ENCODE data around the gene KCNAB3. TPM values are rescaled to one million over a fixed set of nuclear protein-coding genes. Genes with fewer than 3 reads are reported as not detected.

The KCNAB3 gene
- total and polyA plus RNA-seq, 4 donors: 0.23 to 0.67 (median 0.42) TPM

- Histone ChIP-seq H3K4me1 (ENCODE audit: control insufficient read depth in 4 of 4, insufficient read depth in 4 of 4, low read length in 3 of 4) (no peaks in the 10 kb centered on the region), H3K4me3 (ENCODE audit: low read depth in 1 of 3, low read length in 3 of 3) (no peak overlapping the region), H3K9ac (ENCODE audit: low read depth in 1 of 2, low read length in 2 of 2) (no peak overlapping the region), H3K36me3 (ENCODE audit: control insufficient read depth in 4 of 4, insufficient read depth in 3 of 4, low read depth in 1 of 4, low read length in 3 of 4) (no peaks in the 10 kb centered on the region), H3K9me3 (ENCODE audit: control insufficient read depth in 4 of 4, low read length in 3 of 4) (peaks cover 2 to 9% (median 6%) of the 10 kb centered on the region in 4 donors), H3K27me3 (ENCODE audit: control insufficient read depth in 4 of 4, insufficient read depth in 4 of 4, low read length in 3 of 4) (no peaks in the 10 kb centered on the region), H3K27ac (ENCODE audit: low read depth in 1 of 2, low read length in 2 of 2) (no peak overlapping the region)
- DNase-seq (ENCODE audit: low spot score): no peak
- no peak for TF ChIP-seq HNF4A (conservative IDR thresholded peaks at IDR 0.05)
- no peak for TF ChIP-seq RXRA (IDR thresholded peaks at IDR 0.05)
- no peak for TF ChIP-seq ATF3 (IDR thresholded peaks at IDR 0.05)
- no peak for TF ChIP-seq CTCF (IDR thresholded peaks at IDR 0.05; ENCODE audit: low read depth, low read length, missing input control)
- TF ChIP-seq FOXA2 (IDR thresholded peaks at IDR 0.05): no peak
- no peak for TF ChIP-seq EGR1 (IDR thresholded peaks at IDR 0.05; ENCODE audit: low read depth in 2 of 2)
- TF ChIP-seq NR2F2 (IDR thresholded peaks at IDR 0.05): no peak
- TF ChIP-seq ZBTB33 (IDR thresholded peaks at IDR 0.05): no peak
- TF ChIP-seq MAX (IDR thresholded peaks at IDR 0.05): no peak
- no peak for TF ChIP-seq RAD21 (IDR thresholded peaks at IDR 0.05)
- no peak for TF ChIP-seq FOXA1 (IDR thresholded peaks at IDR 0.05)
- no peak for TF ChIP-seq HNF4G (IDR thresholded peaks at IDR 0.05)
- no peak for TF ChIP-seq JUND (IDR thresholded peaks at IDR 0.05)
- TF ChIP-seq YY1 (IDR thresholded peaks at IDR 0.05): no peak
- no peak for TF ChIP-seq GABPA (IDR thresholded peaks at IDR 0.05 in 1 of 2, conservative IDR thresholded peaks at IDR 0.05 in 1 of 2)
- no peak for TF ChIP-seq REST (IDR thresholded peaks at IDR 0.05)
- TF ChIP-seq SP1 (IDR thresholded peaks at IDR 0.05): no peak
- TF ChIP-seq TAF1 (conservative IDR thresholded peaks at IDR 0.05): no peak
Measured at GRCh38 chr17:7974638-7975131, 45.0 kb upstream of the KCNAB3 start.

Measured in liver (tissue), 9 donors.